A549 (cell line): Measurements from ENCODE around the gene TMEM179.

Experiments used
- CBX2 ChIP-seq: fragments of 200-600 bp; sonication (generic); IDR thresholded peaks from 2 replicates; pipeline ENCODE4 v1.6.1; 2016; ENCODE audit warnings: low read depth, mild to moderate bottlenecking, borderline replicate concordance
- CBX8 ChIP-seq: fragments of 200-600 bp; sonication (generic); IDR thresholded peaks from 2 replicates; pipeline ENCODE4 v1.6.1; 2016
- CEBPB ChIP-seq, 2 experiments: fragments of >200 bp in 1 of 2; sonication (Bioruptor Twin) in 1 of 2; formaldehyde crosslinking in 1 of 2; IDR thresholded peaks; 2 replicates each; pipeline ENCODE4 v1.6.1; 2012 to 2016
- CTCF ChIP-seq: fragments of >200 bp; sonication (Bioruptor Twin); formaldehyde crosslinking; IDR thresholded peaks from 3 replicates; pipeline ENCODE4 v1.5.1; 2016
- E2F6 ChIP-seq: IDR thresholded peaks from 2 replicates; pipeline ENCODE4 v1.6.1; 2012; ENCODE audit warnings: low read depth, borderline replicate concordance
- JUN ChIP-seq, 2 experiments: fragments of >200 bp; sonication (Bioruptor Twin); formaldehyde crosslinking; IDR thresholded peaks; 2 replicates in 1 of 2; 3 replicates in 1 of 2; pipeline ENCODE4 v1.6.1; 2016 to 2017
- MAX ChIP-seq: IDR thresholded peaks from 2 replicates; pipeline ENCODE4 v1.6.1; 2012
- MYC ChIP-seq: IDR thresholded peaks from 2 replicates; pipeline ENCODE4 v1.6.1; 2012; ENCODE audit warnings: mild to moderate bottlenecking, inconsistent platforms, low read length, improper control_type of control experiment, borderline replicate concordance
- POLR2A ChIP-seq: IDR thresholded peaks from 2 replicates; pipeline ENCODE4 v1.6.1; 2012; ENCODE audit warnings: mild to moderate bottlenecking, low read length
- RCOR1 ChIP-seq: fragments of 150-350 bp; IDR thresholded peaks from 2 replicates; pipeline ENCODE4 v1.6.1; 2014; ENCODE audit warnings: antibody characterized with exemption, low read length, low read depth
- REST ChIP-seq: fragments of 200-600 bp; sonication (generic); IDR thresholded peaks from 2 replicates; pipeline ENCODE4 v1.6.1; 2016; ENCODE audit warnings: antibody characterized with exemption, mild to moderate bottlenecking, moderate library complexity
- SMC3 ChIP-seq: fragments of >200 bp; sonication (Bioruptor Twin); formaldehyde crosslinking; IDR thresholded peaks from 3 replicates; pipeline ENCODE4 v1.6.1; 2018; ENCODE audit warnings: inconsistent platforms
- USF2 ChIP-seq: fragments of 450-650 bp; IDR thresholded peaks from 2 replicates; pipeline ENCODE4 v1.6.1; 2014; ENCODE audit warnings: antibody characterized with exemption
- ZFP36 ChIP-seq: fragments of 450-650 bp; IDR thresholded peaks from 2 replicates; pipeline ENCODE4 v1.6.1; 2014; ENCODE audit warnings: borderline replicate concordance; ENCODE audit not compliant: partially characterized antibody

- TF ChIP-seq MAX: no peak
- no peak for TF ChIP-seq POLR2A
- TF ChIP-seq CTCF: no peak
- TF ChIP-seq CEBPB (IDR thresholded peaks at IDR 0.05): no peak
- TF ChIP-seq JUN (IDR thresholded peaks at IDR 0.05): no peak
- no peak for TF ChIP-seq USF2
- TF ChIP-seq RCOR1: no peak
- no peak for TF ChIP-seq CBX8
- no peak for TF ChIP-seq ZFP36
- TF ChIP-seq REST: no peak
- TF ChIP-seq E2F6: no peak
- TF ChIP-seq SMC3: no peak
- TF ChIP-seq CBX2: no peak
- TF ChIP-seq MYC: no peak
Observed at GRCh38 chr14:104596927-104597351, 7.6 kb downstream of the TMEM179 start.
